Smooth muscle cell (in vitro differentiated cells): ENCODE measurements around the gene GNG12. TPM values are rescaled to one million over a fixed set of nuclear protein-coding genes. Genes with fewer than 3 reads are reported as not detected.
A peak's percentile ranks its signal among the peaks of the same experiment; 100 is the strongest.

Experiments
- DNase-seq: peaks from one replicate; lab custom pipeline; 2025; ENCODE audit not compliant: unreplicated experiment; lab: John Stamatoyannopoulos, UW
- H2AFZ ChIP-seq: fragments of 200-600 bp; sonication (generic); 2 replicates; pipeline ENCODE4 v1.6.0; 2016; ENCODE audit warnings: antibody characterized with exemption, low read depth, mild to moderate bottlenecking
- H3F3A ChIP-seq: fragments of 200-600 bp; sonication (generic); 2 replicates; pipeline ENCODE4 v1.6.0; 2017; ENCODE audit warnings: antibody characterized with exemption, low read depth
- H3K27ac ChIP-seq: fragments of 200-600 bp; sonication (generic); 2 replicates; pipeline ENCODE4 v1.5.1; 2016; ENCODE audit warnings: low read depth, mild to moderate bottlenecking
- H3K27me3 ChIP-seq: fragments of 200-600 bp; sonication (generic); 2 replicates; pipeline ENCODE4 v1.6.1; 2016; ENCODE audit warnings: low read depth, mild to moderate bottlenecking
- H3K36me3 ChIP-seq: fragments of 200-600 bp; sonication (generic); 2 replicates; pipeline ENCODE4 v1.5.1; 2016; ENCODE audit warnings: low read depth
- H3K4me1 ChIP-seq: fragments of 200-600 bp; sonication (generic); 2 replicates; pipeline ENCODE4 v1.5.1; 2016; ENCODE audit warnings: low read depth
- H3K4me2 ChIP-seq: fragments of 200-600 bp; sonication (generic); 2 replicates; pipeline ENCODE4 v1.6.0; 2016; ENCODE audit warnings: mild to moderate bottlenecking
- H3K4me3 ChIP-seq: fragments of 200-600 bp; sonication (generic); 2 replicates; pipeline ENCODE4 v1.5.1; 2016; ENCODE audit warnings: mild to moderate bottlenecking
- H3K79me2 ChIP-seq: fragments of 200-600 bp; sonication (generic); 2 replicates; pipeline ENCODE4 v1.6.0; 2016; ENCODE audit warnings: low read depth, mild to moderate bottlenecking
- H3K9ac ChIP-seq: fragments of 200-600 bp; sonication (generic); 2 replicates; pipeline ENCODE4 v1.6.0; 2016; ENCODE audit warnings: low read depth
- H3K9me3 ChIP-seq: fragments of 200-600 bp; sonication (generic); replicated peaks from 2 replicates; pipeline ENCODE4 v1.5.1; 2016; ENCODE audit warnings: low read depth
- H4K20me1 ChIP-seq: fragments of 200-600 bp; sonication (generic); 2 replicates; pipeline ENCODE4 v1.6.0; 2016; ENCODE audit warnings: low read depth
- CTCF ChIP-seq: fragments of 200-600 bp; sonication (generic); IDR thresholded peaks from 2 replicates; pipeline ENCODE4 v1.5.1; 2017; ENCODE audit warnings: borderline replicate concordance, mild to moderate bottlenecking, antibody characterized with exemption; ENCODE audit not compliant: insufficient read depth, poor library complexity, severe bottlenecking
- WGBS: methylation state at CpG from one replicate; pipeline ENCODE4 v1.1.7; 2016; ENCODE audit warnings: low lambda C conversion rate; 5-methylcytosine and 5-hydroxymethylcytosine counted together
- polyA plus RNA-seq: library from polyadenylated mRNA; unstranded; fragments of >200 nt; fragmentation: Nextera tagmentation; extraction: Ambion mirVana; gene quantifications from 2 replicates; pipeline ENCODE4 v1.2.1, GENCODE V29; 2016
- total RNA-seq: library from RNA; depleted of rRNA; stranded (reverse); fragments of >200 nt; gene quantifications from 2 replicates; pipeline ENCODE4 v1.2.3, GENCODE V29; 2014

Gene GNG12
- total and polyA plus RNA-seq, 2 experiments from 2014 or later, result 54.6 to 86.6 TPM

- no peak for TF ChIP-seq CTCF
- H3F3A ChIP-seq, result no peaks in the 10 kb centered on the region
- no peak overlapping the region for H3K4me2 ChIP-seq
- H3K9me3 ChIP-seq, result no peaks in the 10 kb centered on the region
- no peak for DNase-seq
- WGBS, result 85% methylated on average over 1 of the region's 1 CpG
- no peak overlapping the region for H2AFZ ChIP-seq
- no peak overlapping the region for H3K27ac ChIP-seq
- H4K20me1 ChIP-seq, result no peaks in the 10 kb centered on the region
- H3K79me2 ChIP-seq, result no peaks in the 10 kb centered on the region
- no peak overlapping the region for H3K4me3 ChIP-seq
- H3K36me3 ChIP-seq, result no peaks in the 10 kb centered on the region
- peaks cover 9% of the 10 kb centered on the region for H3K4me1 ChIP-seq
- H3K9ac ChIP-seq, result no peak overlapping the region
- no peaks in the 10 kb centered on the region for H3K27me3 ChIP-seq
Observed at GRCh38 chr1:67844988-67845387, 11.7 kb upstream of the GNG12 start.

GRCh38 chr1:67843746-67844145 is 10.5 kb upstream of the GNG12 start:
- Histone ChIP-seq H3K4me2 (no peak overlapping the region), H2AFZ (no peak overlapping the region), H3K36me3 (no peaks in the 10 kb centered on the region), H3K9ac (no peak overlapping the region), H3K79me2 (no peaks in the 10 kb centered on the region), H3K9me3 (no peaks in the 10 kb centered on the region), H3K4me1 (peaks cover 9% of the 10 kb centered on the region), H3K27ac (no peak overlapping the region), H3K27me3 (no peaks in the 10 kb centered on the region), H3K4me3 (no peak overlapping the region), H4K20me1 (no peaks in the 10 kb centered on the region), H3F3A (no peaks in the 10 kb centered on the region)
- DNase-seq, result no peak
- no peak for TF ChIP-seq CTCF

- H3K27ac ChIP-seq, result no peak overlapping the region
- H4K20me1 ChIP-seq, result no peaks in the 10 kb centered on the region
- no peak overlapping the region for H3K9ac ChIP-seq
- peaks cover 14% of the 10 kb centered on the region for H3K4me1 ChIP-seq
- DNase-seq, result no peak
- 83% methylated on average over 1 of the region's 1 CpG for WGBS
- no peaks in the 10 kb centered on the region for H3K9me3 ChIP-seq
- no peak overlapping the region for H3K4me3 ChIP-seq
- H3K79me2 ChIP-seq, result no peaks in the 10 kb centered on the region
- no peaks in the 10 kb centered on the region for H3F3A ChIP-seq
- H3K36me3 ChIP-seq, result no peaks in the 10 kb centered on the region
- no peaks in the 10 kb centered on the region for H3K27me3 ChIP-seq
- no peak overlapping the region for H3K4me2 ChIP-seq
- TF ChIP-seq CTCF, result no peak
- no peak overlapping the region for H2AFZ ChIP-seq
Observed at GRCh38 chr1:67843331-67843730, 10.1 kb upstream of the GNG12 start.

GRCh38 chr1:67840449-67840848 is 7.2 kb upstream of the GNG12 start:
- Histone ChIP-seq H3K9me3 (no peaks in the 10 kb centered on the region), H3K36me3 (no peaks in the 10 kb centered on the region), H4K20me1 (no peaks in the 10 kb centered on the region), H3K79me2 (no peaks in the 10 kb centered on the region), H3K27ac (peak overlapping the region; percentile 27), H3K27me3 (no peaks in the 10 kb centered on the region), H3K9ac (no peak overlapping the region), H3F3A (no peaks in the 10 kb centered on the region), H3K4me2 (peak overlapping the region; percentile 31), H3K4me1 (peaks cover 24% of the 10 kb centered on the region), H3K4me3 (no peak overlapping the region), H2AFZ (no peak overlapping the region)
- 50% methylated on average over 2 of the region's 2 CpGs for WGBS
- no peak for TF ChIP-seq CTCF
- no peak for DNase-seq
